DOHH2 (cell line): ENCODE data around the gene GPANK1.

Source experiments
- H3F3A ChIP-seq: fragments of 200-600 bp; sonication (generic), shearing (Covaris generic); 2 replicates; pipeline ENCODE4 v1.6.0; 2016; ENCODE audit warnings: antibody characterized with exemption, mild to moderate bottlenecking; ENCODE audit not compliant: control insufficient read depth, insufficient read depth
- H3K27ac ChIP-seq: fragments of 200-600 bp; sonication (generic); 2 replicates; pipeline ENCODE4 v1.5.1; 2014; ENCODE audit warnings: low read depth, mild to moderate bottlenecking, low read length, moderate library complexity
- H3K27me3 ChIP-seq: fragments of 200-600 bp; sonication (generic); 2 replicates; pipeline ENCODE4 v1.6.1; 2014; ENCODE audit warnings: mild to moderate bottlenecking, low read length, mixed read lengths; ENCODE audit not compliant: control insufficient read depth
- H3K36me3 ChIP-seq: fragments of 200-600 bp; sonication (generic); 2 replicates; pipeline ENCODE4 v1.6.1; 2014; ENCODE audit warnings: mild to moderate bottlenecking, low read length, moderate library complexity, mixed read lengths; ENCODE audit not compliant: control insufficient read depth
- H3K4me1 ChIP-seq: fragments of 200-600 bp; sonication (generic); 2 replicates; pipeline ENCODE4 v1.6.1; 2014; ENCODE audit warnings: mild to moderate bottlenecking, low read length, mixed read lengths; ENCODE audit not compliant: control insufficient read depth
- H3K4me2 ChIP-seq: fragments of 200-600 bp; sonication (generic); 2 replicates; pipeline ENCODE4 v1.6.0; 2014; ENCODE audit warnings: mild to moderate bottlenecking, low read length, moderate library complexity
- H3K4me3 ChIP-seq: fragments of 200-600 bp; sonication (generic); 2 replicates; pipeline ENCODE4 v1.5.1; 2014; ENCODE audit warnings: mild to moderate bottlenecking, low read length, mixed read lengths
- H3K79me2 ChIP-seq: fragments of 200-600 bp; sonication (generic); 2 replicates; pipeline ENCODE4 v1.6.1; 2014; ENCODE audit warnings: mild to moderate bottlenecking, low read length, mixed read lengths; ENCODE audit not compliant: control insufficient read depth
- H3K9me2 ChIP-seq: fragments of 200-600 bp; sonication (generic); replicated peaks from 2 replicates; pipeline ENCODE4 v1.6.1; 2014; ENCODE audit warnings: mild to moderate bottlenecking, low read length, mixed read lengths; ENCODE audit not compliant: control insufficient read depth
- H3K9me3 ChIP-seq: fragments of 200-600 bp; sonication (generic); 2 replicates; pipeline ENCODE4 v1.6.1; 2014; ENCODE audit warnings: antibody characterized with exemption, low read length, mixed read lengths; ENCODE audit not compliant: control insufficient read depth, insufficient read depth
- H4K20me1 ChIP-seq: fragments of 200-600 bp; sonication (generic); 2 replicates; pipeline ENCODE4 v1.6.0; 2014; ENCODE audit warnings: low read depth, mild to moderate bottlenecking, antibody characterized with exemption, low read length, moderate library complexity; ENCODE audit not compliant: control insufficient read depth, insufficient read depth
- CTCF ChIP-seq: fragments of 200-600 bp; sonication (generic); IDR thresholded peaks from one replicate; pipeline ENCODE4 v1.5.1; 2014; ENCODE audit warnings: antibody characterized with exemption, mild to moderate bottlenecking, low read depth, low read length; ENCODE audit not compliant: poor library complexity, severe bottlenecking
- EZH2phosphoT487 ChIP-seq: fragments of 200-600 bp; sonication (generic); IDR thresholded peaks from 2 replicates; pipeline ENCODE4 v1.6.1; 2017; ENCODE audit warnings: borderline replicate concordance, mild to moderate bottlenecking, antibody characterized with exemption, low read length, moderate library complexity, mixed read lengths

The GPANK1 gene

GRCh38 chr6:31701666-31702404 lies 37.0 kb upstream of the GPANK1 start:
- peak overlapping the region; percentile 88 for H3K4me3 ChIP-seq
- peaks cover 30% of the 10 kb centered on the region for H3K36me3 ChIP-seq
- TF ChIP-seq EZH2phosphoT487 (no peak), CTCF (no peak)
- H3F3A ChIP-seq: peaks cover 13% of the 10 kb centered on the region
- no peaks in the 10 kb centered on the region for H3K9me3 ChIP-seq
- peaks cover 24% of the 10 kb centered on the region for H3K79me2 ChIP-seq
- H3K27me3 ChIP-seq: no peaks in the 10 kb centered on the region
- no peaks in the 10 kb centered on the region for H3K9me2 ChIP-seq
- H3K4me1 ChIP-seq: peaks cover 23% of the 10 kb centered on the region
- peak overlapping the region; percentile 74 for H3K4me2 ChIP-seq
- H4K20me1 ChIP-seq: 0 out of 2 replicates have a peak, but pooled peaks cover 4% of the 10 kb centered on the region
- H3K27ac ChIP-seq: peak overlapping the region; percentile 74

DNA sequence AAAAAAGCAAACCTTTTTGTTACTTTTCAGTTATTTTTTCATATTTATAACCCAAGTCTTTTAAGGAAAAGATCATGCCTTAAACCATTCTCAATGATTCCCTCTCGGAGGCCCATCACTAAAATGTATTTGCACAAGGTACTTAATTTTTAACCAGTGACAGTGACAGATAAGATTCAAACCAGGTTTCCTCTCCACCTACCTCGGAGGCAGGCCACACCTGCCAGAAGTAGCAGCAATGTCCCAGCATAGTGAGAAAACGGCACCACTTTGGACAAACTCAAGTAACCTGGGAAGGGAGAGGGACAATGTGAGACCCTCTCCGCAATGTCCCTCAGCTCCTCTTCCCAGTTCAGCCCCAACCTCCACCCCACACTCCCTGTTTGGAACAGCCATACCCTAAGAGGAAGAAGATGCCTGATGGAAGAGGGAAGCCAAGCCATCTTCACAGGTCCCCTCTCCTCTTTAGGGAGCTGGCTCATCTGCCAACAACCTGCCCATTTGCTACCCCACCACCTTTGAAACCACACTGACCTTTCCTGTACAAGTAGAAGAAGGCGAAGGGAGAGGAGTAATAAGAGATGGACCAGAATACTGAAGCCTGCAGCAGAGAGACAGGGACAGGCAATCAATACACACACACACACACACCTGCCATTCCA lies 36.1 kb upstream of the GPANK1 start:
- H3K4me2 ChIP-seq: peak overlapping the region; percentile 74
- TF ChIP-seq EZH2phosphoT487 (no peak), CTCF (no peak)
- 0 out of 2 replicates have a peak, but pooled peaks cover 4% of the 10 kb centered on the region for H4K20me1 ChIP-seq
- H3K9me3 ChIP-seq: no peaks in the 10 kb centered on the region
- no peak overlapping the region for H3K27ac ChIP-seq
- H3K36me3 ChIP-seq: peaks cover 32% of the 10 kb centered on the region
- H3K4me3 ChIP-seq: no peak overlapping the region
- H3K4me1 ChIP-seq: peaks cover 23% of the 10 kb centered on the region
- H3F3A ChIP-seq: peaks cover 12% of the 10 kb centered on the region
- peaks cover 24% of the 10 kb centered on the region for H3K79me2 ChIP-seq
- H3K9me2 ChIP-seq: no peaks in the 10 kb centered on the region
- H3K27me3 ChIP-seq: no peaks in the 10 kb centered on the region

- no peak overlapping the region for H3K27ac ChIP-seq
Measured at GRCh38 chr6:31697555-31697954, 32.8 kb upstream of the GPANK1 start.

More at GRCh38 chr6:31697555-31697954, 32.8 kb upstream of the GPANK1 start:
- H3K9me2 ChIP-seq: no peaks in the 10 kb centered on the region
- 0 out of 2 replicates have a peak, but pooled peaks cover 4% of the 10 kb centered on the region for H4K20me1 ChIP-seq
- TF ChIP-seq EZH2phosphoT487: no peak
- no peak for TF ChIP-seq CTCF
- peaks cover 22% of the 10 kb centered on the region for H3K79me2 ChIP-seq
- peaks cover 7% of the 10 kb centered on the region for H3F3A ChIP-seq
- no peak overlapping the region for H3K4me2 ChIP-seq
- peaks cover 16% of the 10 kb centered on the region for H3K4me1 ChIP-seq
- no peaks in the 10 kb centered on the region for H3K27me3 ChIP-seq
- H3K9me3 ChIP-seq: no peaks in the 10 kb centered on the region
- peaks cover 45% of the 10 kb centered on the region for H3K36me3 ChIP-seq
- H3K4me3 ChIP-seq: no peak overlapping the region
